WTC11 (cell line): ENCODE measurements around the gene NANP. TPM values are rescaled to one million over a fixed set of nuclear protein-coding genes. Genes with fewer than 3 reads are reported as not detected.

ENCODE experiments used
- ATAC-seq: fragments of 200-7000 bp; cut with Tn5 transposase; 2 replicates; pipeline ENCODE4 v1.10.0; 2021; ENCODE audit warnings: mild to moderate bottlenecking, moderate library complexity
- CTCF ChIA-PET: fragments of 300-600 bp; sonication (Branson Sonifier 250); formaldehyde crosslinking; loops from one replicate; lab custom pipeline; 2021; ENCODE audit warnings: antibody characterized with exemption; lab: Charles Lee
- POLR2A ChIA-PET: fragments of 350-600 bp; sonication (Branson Sonifier 250); formaldehyde crosslinking; loops from one replicate; lab custom pipeline; 2021; ENCODE audit warnings: antibody characterized with exemption; lab: Charles Lee
- DNase-seq: peaks from one replicate; pipeline ENCODE4 v3.0.0; 2021; ENCODE audit warnings: low spot score
- H3K27ac Mint-ChIP-seq: 2 replicates; pipeline ENCODE4 v1.8.0; 2021; ENCODE audit warnings: mixed read lengths
- H3K27me3 Mint-ChIP-seq: 2 replicates; pipeline ENCODE4 v1.8.0; 2021; ENCODE audit warnings: low read depth, mild to moderate bottlenecking, moderate library complexity, mixed read lengths
- H3K36me3 Mint-ChIP-seq: 2 replicates; pipeline ENCODE4 v1.8.0; 2021; ENCODE audit warnings: mixed read lengths
- H3K4me1 Mint-ChIP-seq: 2 replicates; pipeline ENCODE4 v1.8.0; 2022; ENCODE audit warnings: mixed read lengths
- H3K4me3 Mint-ChIP-seq: 2 replicates; pipeline ENCODE4 v1.8.0; 2021; ENCODE audit warnings: mild to moderate bottlenecking, moderate library complexity, mixed read lengths
- H3K9me3 Mint-ChIP-seq: 2 replicates; pipeline ENCODE4 v1.8.0; 2021; ENCODE audit warnings: mixed read lengths
- FOXK1 ChIP-seq: sonication (generic); formaldehyde crosslinking; IDR thresholded peaks from 2 replicates; pipeline ENCODE4 v1.8.0; 2022; ENCODE audit warnings: mild to moderate bottlenecking, moderate library complexity, missing genetic modification reagents
- HMGA2 ChIP-seq: fragments of 250-450 bp; sonication (Bioruptor Pico); IDR thresholded peaks from 2 replicates; pipeline ENCODE4 v1.4.0; 2021; ENCODE audit warnings: mild to moderate bottlenecking, moderate library complexity
- OVOL2 ChIP-seq: fragments of 250-450 bp; sonication (Bioruptor Pico); IDR thresholded peaks from 2 replicates; pipeline ENCODE4 v1.9.0; 2021; ENCODE audit warnings: mild to moderate bottlenecking, borderline replicate concordance
- RELA ChIP-seq: sonication (generic); formaldehyde crosslinking; IDR thresholded peaks from 2 replicates; pipeline ENCODE4 v1.8.1; 2022; ENCODE audit warnings: missing genetic modification reagents, mild to moderate bottlenecking, borderline replicate concordance
- SP1 ChIP-seq: sonication (generic); formaldehyde crosslinking; conservative IDR thresholded peaks from 2 replicates; pipeline ENCODE4 v1.8.1; 2022; ENCODE audit warnings: missing genetic modification reagents
- USF2 ChIP-seq: sonication (generic); formaldehyde crosslinking; IDR thresholded peaks from 2 replicates; pipeline ENCODE4 v1.8.1; 2023; ENCODE audit warnings: mild to moderate bottlenecking, missing genetic modification reagents, moderate library complexity
- ZMAT4 ChIP-seq: fragments of 250-450 bp; sonication (Bioruptor Pico); IDR thresholded peaks from 2 replicates; pipeline ENCODE4 v1.9.0; 2021; ENCODE audit warnings: mild to moderate bottlenecking
- ZNF232 ChIP-seq: sonication (generic); formaldehyde crosslinking; IDR thresholded peaks from 2 replicates; pipeline ENCODE4 v1.8.0; 2022; ENCODE audit warnings: mild to moderate bottlenecking, missing genetic modification reagents
- ZNF423 ChIP-seq: fragments of 250-450 bp; sonication (Bioruptor Pico); IDR thresholded peaks from 2 replicates; pipeline ENCODE4 v2.1.2; 2022; ENCODE audit warnings: mild to moderate bottlenecking, moderate library complexity
- total RNA-seq: library from RNA; stranded (reverse); gene quantifications from 3 replicates; pipeline ENCODE4 v1.2.3, GENCODE V29; 2021
- TF ChIP-seq, protein P1 (sequence below): sonication (generic); formaldehyde crosslinking; IDR thresholded peaks from 2 replicates; pipeline ENCODE4 v1.8.0; 2022; ENCODE audit warnings: missing genetic modification reagents
- TF ChIP-seq, protein P2 (sequence below): sonication (generic); formaldehyde crosslinking; IDR thresholded peaks from 2 replicates; pipeline ENCODE4 v1.8.1; 2022; ENCODE audit warnings: mild to moderate bottlenecking, moderate library complexity, missing genetic modification reagents
- TF ChIP-seq, protein P3 (sequence below): sonication (generic); formaldehyde crosslinking; IDR thresholded peaks from 2 replicates; pipeline ENCODE4 v1.8.0; 2023; ENCODE audit warnings: missing genetic modification reagents
- TF ChIP-seq, protein P4 (sequence below): sonication (generic); formaldehyde crosslinking; IDR thresholded peaks from 2 replicates; pipeline ENCODE4 v1.8.0; 2022; ENCODE audit warnings: mild to moderate bottlenecking, missing genetic modification reagents
- TF ChIP-seq, protein P5 (sequence below): fragments of 250-450 bp; sonication (Bioruptor Pico); IDR thresholded peaks from 2 replicates; pipeline ENCODE4 v2.1.2; 2022; ENCODE audit warnings: mild to moderate bottlenecking, moderate library complexity
- TF ChIP-seq, protein P6 (sequence below): sonication (generic); formaldehyde crosslinking; IDR thresholded peaks from 2 replicates; pipeline ENCODE4 v1.8.1; 2022; ENCODE audit warnings: low read depth, missing genetic modification reagents, borderline replicate concordance
- TF ChIP-seq, protein P7 (sequence below): sonication (generic); formaldehyde crosslinking; IDR thresholded peaks from 2 replicates; pipeline ENCODE4 v1.8.1; 2022; ENCODE audit warnings: low read depth, mild to moderate bottlenecking, moderate library complexity, missing genetic modification reagents, borderline replicate concordance

Gene NANP
- total RNA-seq, 1 experiment from 2014 or later, result 4.8 TPM

DNA sequence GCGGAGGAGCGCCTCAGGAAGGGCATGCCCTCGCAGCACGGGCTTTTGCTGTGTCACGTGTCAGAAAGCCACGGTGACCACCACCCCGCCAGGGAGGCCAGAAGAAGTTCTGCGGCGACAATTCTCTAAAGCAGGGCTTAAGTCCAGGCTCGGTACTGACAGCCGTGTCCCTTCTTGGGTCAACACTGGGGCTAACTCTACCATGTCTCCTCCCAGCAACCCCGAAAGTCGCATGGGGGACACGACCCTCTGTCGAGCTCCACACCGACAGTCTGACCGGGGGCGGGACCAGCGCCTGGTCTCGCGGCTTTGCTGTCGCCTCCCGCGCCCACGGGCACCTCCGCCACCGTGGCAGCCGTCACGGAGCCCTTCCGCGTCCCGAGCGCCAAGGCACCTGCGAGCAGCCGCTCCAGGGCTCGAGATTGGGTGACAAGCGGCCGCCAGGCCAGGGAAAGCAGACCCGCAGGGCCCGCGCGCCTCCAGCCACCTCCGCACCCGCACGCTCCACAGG, 534 bp downstream of the NANP start (continued):
- TF ChIP-seq FOXK1 (CRISPR knock-in tag) (no peak), ZNF423 (CRISPR knock-in tag) (no peak), RELA (0 out of 2 replicates have a peak, but pooled peaks have one; percentile 15), SP1 (CRISPR knock-in tag) (no peak; the same call in 1 of the 2 replicates), ZNF232 (CRISPR knock-in tag) (no peak), OVOL2 (CRISPR knock-in tag) (no peak), HMGA2 (no peak)
- TF ChIP-seq, protein P1, sequence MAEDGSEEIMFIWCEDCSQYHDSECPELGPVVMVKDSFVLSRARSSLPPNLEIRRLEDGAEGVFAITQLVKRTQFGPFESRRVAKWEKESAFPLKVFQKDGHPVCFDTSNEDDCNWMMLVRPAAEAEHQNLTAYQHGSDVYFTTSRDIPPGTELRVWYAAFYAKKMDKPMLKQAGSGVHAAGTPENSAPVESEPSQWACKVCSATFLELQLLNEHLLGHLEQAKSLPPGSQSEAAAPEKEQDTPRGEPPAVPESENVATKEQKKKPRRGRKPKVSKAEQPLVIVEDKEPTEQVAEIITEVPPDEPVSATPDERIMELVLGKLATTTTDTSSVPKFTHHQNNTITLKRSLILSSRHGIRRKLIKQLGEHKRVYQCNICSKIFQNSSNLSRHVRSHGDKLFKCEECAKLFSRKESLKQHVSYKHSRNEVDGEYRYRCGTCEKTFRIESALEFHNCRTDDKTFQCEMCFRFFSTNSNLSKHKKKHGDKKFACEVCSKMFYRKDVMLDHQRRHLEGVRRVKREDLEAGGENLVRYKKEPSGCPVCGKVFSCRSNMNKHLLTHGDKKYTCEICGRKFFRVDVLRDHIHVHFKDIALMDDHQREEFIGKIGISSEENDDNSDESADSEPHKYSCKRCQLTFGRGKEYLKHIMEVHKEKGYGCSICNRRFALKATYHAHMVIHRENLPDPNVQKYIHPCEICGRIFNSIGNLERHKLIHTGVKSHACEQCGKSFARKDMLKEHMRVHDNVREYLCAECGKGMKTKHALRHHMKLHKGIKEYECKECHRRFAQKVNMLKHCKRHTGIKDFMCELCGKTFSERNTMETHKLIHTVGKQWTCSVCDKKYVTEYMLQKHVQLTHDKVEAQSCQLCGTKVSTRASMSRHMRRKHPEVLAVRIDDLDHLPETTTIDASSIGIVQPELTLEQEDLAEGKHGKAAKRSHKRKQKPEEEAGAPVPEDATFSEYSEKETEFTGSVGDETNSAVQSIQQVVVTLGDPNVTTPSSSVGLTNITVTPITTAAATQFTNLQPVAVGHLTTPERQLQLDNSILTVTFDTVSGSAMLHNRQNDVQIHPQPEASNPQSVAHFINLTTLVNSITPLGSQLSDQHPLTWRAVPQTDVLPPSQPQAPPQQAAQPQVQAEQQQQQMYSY (CRISPR knock-in tag), result no peak; the same call in 1 of the 2 replicates
- TF ChIP-seq, protein P2, sequence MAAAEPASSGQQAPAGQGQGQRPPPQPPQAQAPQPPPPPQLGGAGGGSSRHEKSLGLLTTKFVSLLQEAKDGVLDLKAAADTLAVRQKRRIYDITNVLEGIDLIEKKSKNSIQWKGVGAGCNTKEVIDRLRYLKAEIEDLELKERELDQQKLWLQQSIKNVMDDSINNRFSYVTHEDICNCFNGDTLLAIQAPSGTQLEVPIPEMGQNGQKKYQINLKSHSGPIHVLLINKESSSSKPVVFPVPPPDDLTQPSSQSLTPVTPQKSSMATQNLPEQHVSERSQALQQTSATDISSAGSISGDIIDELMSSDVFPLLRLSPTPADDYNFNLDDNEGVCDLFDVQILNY (CRISPR knock-in tag), result no peak
- TF ChIP-seq, protein P3, sequence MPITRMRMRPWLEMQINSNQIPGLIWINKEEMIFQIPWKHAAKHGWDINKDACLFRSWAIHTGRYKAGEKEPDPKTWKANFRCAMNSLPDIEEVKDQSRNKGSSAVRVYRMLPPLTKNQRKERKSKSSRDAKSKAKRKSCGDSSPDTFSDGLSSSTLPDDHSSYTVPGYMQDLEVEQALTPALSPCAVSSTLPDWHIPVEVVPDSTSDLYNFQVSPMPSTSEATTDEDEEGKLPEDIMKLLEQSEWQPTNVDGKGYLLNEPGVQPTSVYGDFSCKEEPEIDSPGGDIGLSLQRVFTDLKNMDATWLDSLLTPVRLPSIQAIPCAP (CRISPR knock-in tag), result no peak
- TF ChIP-seq, protein P4, sequence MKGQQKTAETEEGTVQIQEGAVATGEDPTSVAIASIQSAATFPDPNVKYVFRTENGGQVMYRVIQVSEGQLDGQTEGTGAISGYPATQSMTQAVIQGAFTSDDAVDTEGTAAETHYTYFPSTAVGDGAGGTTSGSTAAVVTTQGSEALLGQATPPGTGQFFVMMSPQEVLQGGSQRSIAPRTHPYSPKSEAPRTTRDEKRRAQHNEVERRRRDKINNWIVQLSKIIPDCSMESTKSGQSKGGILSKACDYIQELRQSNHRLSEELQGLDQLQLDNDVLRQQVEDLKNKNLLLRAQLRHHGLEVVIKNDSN (CRISPR knock-in tag), result peak; percentile 71
- TF ChIP-seq, protein P5, sequence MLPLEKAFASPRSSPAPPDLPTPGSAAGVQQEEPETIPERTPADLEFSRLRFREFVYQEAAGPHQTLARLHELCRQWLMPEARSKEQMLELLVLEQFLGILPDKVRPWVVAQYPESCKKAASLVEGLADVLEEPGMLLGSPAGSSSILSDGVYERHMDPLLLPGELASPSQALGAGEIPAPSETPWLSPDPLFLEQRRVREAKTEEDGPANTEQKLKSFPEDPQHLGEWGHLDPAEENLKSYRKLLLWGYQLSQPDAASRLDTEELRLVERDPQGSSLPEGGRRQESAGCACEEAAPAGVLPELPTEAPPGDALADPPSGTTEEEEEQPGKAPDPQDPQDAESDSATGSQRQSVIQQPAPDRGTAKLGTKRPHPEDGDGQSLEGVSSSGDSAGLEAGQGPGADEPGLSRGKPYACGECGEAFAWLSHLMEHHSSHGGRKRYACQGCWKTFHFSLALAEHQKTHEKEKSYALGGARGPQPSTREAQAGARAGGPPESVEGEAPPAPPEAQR, result no peak
- TF ChIP-seq, protein P6, sequence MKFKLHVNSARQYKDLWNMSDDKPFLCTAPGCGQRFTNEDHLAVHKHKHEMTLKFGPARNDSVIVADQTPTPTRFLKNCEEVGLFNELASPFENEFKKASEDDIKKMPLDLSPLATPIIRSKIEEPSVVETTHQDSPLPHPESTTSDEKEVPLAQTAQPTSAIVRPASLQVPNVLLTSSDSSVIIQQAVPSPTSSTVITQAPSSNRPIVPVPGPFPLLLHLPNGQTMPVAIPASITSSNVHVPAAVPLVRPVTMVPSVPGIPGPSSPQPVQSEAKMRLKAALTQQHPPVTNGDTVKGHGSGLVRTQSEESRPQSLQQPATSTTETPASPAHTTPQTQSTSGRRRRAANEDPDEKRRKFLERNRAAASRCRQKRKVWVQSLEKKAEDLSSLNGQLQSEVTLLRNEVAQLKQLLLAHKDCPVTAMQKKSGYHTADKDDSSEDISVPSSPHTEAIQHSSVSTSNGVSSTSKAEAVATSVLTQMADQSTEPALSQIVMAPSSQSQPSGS, result no peak
- TF ChIP-seq, all 79 proteins: peak for 12

DNA sequence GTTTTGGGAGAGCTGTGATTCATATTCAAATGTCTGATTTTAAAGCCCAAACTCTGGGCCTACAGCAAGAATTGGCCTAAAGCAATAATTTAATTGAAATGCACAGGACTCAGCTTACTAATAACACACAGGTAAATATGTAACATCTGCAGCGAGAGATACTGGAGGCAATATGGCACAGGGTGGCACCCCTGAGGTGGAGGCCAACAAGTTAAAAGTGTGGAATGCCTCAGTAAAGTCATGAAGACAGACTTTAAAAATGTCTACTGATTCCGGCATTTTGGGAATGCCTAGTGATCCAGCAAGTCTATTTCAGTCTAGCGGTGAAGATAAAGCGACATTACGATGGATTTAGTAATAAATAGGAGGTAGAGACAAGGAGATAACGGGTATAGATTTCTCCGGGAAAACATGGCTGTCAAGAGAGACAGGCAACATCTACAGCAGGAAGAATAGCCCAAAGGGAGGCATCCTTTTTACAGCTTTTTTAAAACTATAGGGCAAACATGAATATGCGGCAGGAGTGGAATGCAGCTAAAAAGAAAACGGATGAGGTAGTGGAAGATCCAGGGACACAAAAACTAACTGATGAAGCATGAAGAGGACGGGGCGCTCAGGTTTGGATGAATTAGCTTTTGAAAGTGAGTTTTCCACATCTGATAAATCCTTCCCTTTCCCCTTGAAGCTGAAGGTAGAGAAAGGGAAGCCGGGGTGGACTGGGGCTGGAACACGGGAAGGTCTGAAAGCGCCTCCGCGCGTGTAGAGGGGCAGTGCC, 1.2 kb downstream of the NANP start:
- Mint-ChIP-seq H3K4me3 (peak overlapping the region; percentile 77), H3K9me3 (peaks cover 6% of the 10 kb centered on the region; the same call in 1 of the 2 replicates), H3K27me3 (peaks cover 43% of the 10 kb centered on the region), H3K36me3 (peaks cover 3% of the 10 kb centered on the region), H3K4me1 (peaks cover 34% of the 10 kb centered on the region), H3K27ac (no peak overlapping the region)
- DNase-seq (no peak), ATAC-seq (no peak; the same call in 1 of the 2 replicates)
- ChIA-PET POLR2A (no interaction called here), CTCF (interaction anchor here (1.3 kb wide), 1 partner anchor 82 kb away, joined by 4 read pairs; no protein-coding TSS in a partner anchor)
- TF ChIP-seq ZNF232 (CRISPR knock-in tag), result no peak
- TF ChIP-seq USF2 (CRISPR knock-in tag), result no peak
- TF ChIP-seq ZMAT4 (CRISPR knock-in tag), result no peak
- TF ChIP-seq, protein P7, sequence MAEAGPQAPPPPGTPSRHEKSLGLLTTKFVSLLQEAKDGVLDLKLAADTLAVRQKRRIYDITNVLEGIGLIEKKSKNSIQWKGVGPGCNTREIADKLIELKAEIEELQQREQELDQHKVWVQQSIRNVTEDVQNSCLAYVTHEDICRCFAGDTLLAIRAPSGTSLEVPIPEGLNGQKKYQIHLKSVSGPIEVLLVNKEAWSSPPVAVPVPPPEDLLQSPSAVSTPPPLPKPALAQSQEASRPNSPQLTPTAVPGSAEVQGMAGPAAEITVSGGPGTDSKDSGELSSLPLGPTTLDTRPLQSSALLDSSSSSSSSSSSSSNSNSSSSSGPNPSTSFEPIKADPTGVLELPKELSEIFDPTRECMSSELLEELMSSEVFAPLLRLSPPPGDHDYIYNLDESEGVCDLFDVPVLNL (CRISPR knock-in tag), result no peak
